Thyroid gland (tissue), 4 donors: ENCODE data around the gene FLNA.

Experiments used
- CTCF ChIP-seq, 6 experiments: fragments of 200-600 bp in 3 of 6; fragments of 450-650 bp in 3 of 6; sonication (generic) in 3 of 6; IDR thresholded peaks; one replicate each; pipeline ENCODE4 v1.5.1; 2016 to 2019; ENCODE audit warnings: antibody characterized with exemption in 6 of 6, mild to moderate bottlenecking in 2 of 6, inconsistent platforms in 1 of 6, moderate library complexity in 1 of 6
- POLR2A ChIP-seq, 2 donors: fragments of 450-650 bp; IDR thresholded peaks; one replicate each; pipeline ENCODE4 v1.6.1; 2017; ENCODE audit warnings: antibody characterized with exemption in 2 of 2, mild to moderate bottlenecking in 2 of 2, moderate library complexity in 1 of 2

- TF ChIP-seq CTCF (IDR thresholded peaks at IDR 0.05) (no peak), POLR2A (IDR thresholded peaks at IDR 0.05) (no peak)
These were observed 22.4 kb downstream of the FLNA start for GRCh38 chrX:154352012-154352401.
